ENCODE measurements around the gene FANCC. TPM values are rescaled to one million over a fixed set of nuclear protein-coding genes. Genes with fewer than 3 reads are reported as not detected.
A peak's percentile ranks its signal among the peaks of the same experiment; 100 is the strongest.

Gene FANCC
- polyA plus RNA-seq, 1 of the 3 experiments (the other 2 are of a cell fraction): 3.5 TPM

DNA sequence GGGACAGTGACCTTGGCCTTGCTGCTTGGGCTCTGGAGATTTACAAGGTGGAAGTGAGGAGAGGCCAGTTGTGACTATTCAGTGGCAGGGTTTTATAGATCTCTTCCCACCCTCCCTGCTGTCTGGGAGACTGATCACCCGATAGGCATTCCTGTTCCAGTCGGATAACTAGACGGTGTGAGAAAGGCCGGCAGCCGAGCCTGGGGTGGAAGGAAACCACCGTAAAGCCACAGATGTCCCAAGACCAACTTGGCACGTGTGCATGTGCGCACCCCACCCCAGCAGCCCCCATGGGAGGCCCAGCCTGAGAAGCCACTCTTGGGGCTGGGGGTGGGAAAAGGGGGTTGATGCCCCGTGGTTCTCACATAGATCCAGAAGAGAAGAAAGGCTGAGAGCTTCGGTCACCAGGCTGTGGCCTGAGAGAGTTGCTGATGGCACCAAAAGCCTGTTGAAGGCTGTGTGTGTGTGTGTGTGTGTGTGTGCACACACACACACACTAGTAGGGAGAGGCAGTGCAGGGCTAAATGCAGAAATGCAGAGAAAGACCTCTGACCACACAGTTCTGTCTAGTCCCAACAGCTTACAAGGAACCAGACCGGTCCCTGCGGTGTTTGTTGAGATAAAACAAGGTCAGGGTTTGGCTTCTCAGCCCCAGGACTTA, 225.8 kb downstream of the FANCC start (continued):
- TF ChIP-seq, protein P1, sequence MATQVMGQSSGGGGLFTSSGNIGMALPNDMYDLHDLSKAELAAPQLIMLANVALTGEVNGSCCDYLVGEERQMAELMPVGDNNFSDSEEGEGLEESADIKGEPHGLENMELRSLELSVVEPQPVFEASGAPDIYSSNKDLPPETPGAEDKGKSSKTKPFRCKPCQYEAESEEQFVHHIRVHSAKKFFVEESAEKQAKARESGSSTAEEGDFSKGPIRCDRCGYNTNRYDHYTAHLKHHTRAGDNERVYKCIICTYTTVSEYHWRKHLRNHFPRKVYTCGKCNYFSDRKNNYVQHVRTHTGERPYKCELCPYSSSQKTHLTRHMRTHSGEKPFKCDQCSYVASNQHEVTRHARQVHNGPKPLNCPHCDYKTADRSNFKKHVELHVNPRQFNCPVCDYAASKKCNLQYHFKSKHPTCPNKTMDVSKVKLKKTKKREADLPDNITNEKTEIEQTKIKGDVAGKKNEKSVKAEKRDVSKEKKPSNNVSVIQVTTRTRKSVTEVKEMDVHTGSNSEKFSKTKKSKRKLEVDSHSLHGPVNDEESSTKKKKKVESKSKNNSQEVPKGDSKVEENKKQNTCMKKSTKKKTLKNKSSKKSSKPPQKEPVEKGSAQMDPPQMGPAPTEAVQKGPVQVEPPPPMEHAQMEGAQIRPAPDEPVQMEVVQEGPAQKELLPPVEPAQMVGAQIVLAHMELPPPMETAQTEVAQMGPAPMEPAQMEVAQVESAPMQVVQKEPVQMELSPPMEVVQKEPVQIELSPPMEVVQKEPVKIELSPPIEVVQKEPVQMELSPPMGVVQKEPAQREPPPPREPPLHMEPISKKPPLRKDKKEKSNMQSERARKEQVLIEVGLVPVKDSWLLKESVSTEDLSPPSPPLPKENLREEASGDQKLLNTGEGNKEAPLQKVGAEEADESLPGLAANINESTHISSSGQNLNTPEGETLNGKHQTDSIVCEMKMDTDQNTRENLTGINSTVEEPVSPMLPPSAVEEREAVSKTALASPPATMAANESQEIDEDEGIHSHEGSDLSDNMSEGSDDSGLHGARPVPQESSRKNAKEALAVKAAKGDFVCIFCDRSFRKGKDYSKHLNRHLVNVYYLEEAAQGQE (IDR thresholded peaks at IDR 0.05; ENCODE audit: low read depth, low read length): no peak
- TF ChIP-seq YY1 (IDR thresholded peaks at IDR 0.05; ENCODE audit: low read depth): no peak
- TF ChIP-seq, protein P2, sequence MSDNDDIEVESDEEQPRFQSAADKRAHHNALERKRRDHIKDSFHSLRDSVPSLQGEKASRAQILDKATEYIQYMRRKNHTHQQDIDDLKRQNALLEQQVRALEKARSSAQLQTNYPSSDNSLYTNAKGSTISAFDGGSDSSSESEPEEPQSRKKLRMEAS (IDR thresholded peaks at IDR 0.05; ENCODE audit: low read depth): no peak

- no peaks in the 10 kb centered on the region for H3K27me3 ChIP-seq (ENCODE audit: insufficient read depth)
- DNase-seq: no peak
- no peak overlapping the region for H3K9ac ChIP-seq
- H4K20me1 ChIP-seq (ENCODE audit: insufficient read depth): 0 out of 2 replicates have a peak, but pooled peaks cover 5% of the 10 kb centered on the region
- no peaks in the 10 kb centered on the region for H3F3A ChIP-seq (replicated peaks; ENCODE audit: insufficient read depth)
- no peak overlapping the region for H3K4me2 ChIP-seq
- no peak for TF ChIP-seq USF2 (IDR thresholded peaks at IDR 0.05; ENCODE audit: borderline replicate concordance, low read depth, low read length)
- TF ChIP-seq, protein P3, sequence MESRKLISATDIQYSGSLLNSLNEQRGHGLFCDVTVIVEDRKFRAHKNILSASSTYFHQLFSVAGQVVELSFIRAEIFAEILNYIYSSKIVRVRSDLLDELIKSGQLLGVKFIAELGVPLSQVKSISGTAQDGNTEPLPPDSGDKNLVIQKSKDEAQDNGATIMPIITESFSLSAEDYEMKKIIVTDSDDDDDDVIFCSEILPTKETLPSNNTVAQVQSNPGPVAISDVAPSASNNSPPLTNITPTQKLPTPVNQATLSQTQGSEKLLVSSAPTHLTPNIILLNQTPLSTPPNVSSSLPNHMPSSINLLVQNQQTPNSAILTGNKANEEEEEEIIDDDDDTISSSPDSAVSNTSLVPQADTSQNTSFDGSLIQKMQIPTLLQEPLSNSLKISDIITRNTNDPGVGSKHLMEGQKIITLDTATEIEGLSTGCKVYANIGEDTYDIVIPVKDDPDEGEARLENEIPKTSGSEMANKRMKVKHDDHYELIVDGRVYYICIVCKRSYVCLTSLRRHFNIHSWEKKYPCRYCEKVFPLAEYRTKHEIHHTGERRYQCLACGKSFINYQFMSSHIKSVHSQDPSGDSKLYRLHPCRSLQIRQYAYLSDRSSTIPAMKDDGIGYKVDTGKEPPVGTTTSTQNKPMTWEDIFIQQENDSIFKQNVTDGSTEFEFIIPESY (IDR thresholded peaks at IDR 0.05; ENCODE audit: borderline replicate concordance, low read depth): no peak
- TF ChIP-seq, protein P1 (IDR thresholded peaks at IDR 0.05; ENCODE audit: low read depth, low read length): no peak
- TF ChIP-seq ELF1 (IDR thresholded peaks at IDR 0.05): no peak
- no peak for TF ChIP-seq RAD21 (IDR thresholded peaks at IDR 0.05; ENCODE audit: low read length)
- no peak for TF ChIP-seq TAF1 (IDR thresholded peaks at IDR 0.05; ENCODE audit: borderline replicate concordance, low read depth, low read length)
- H3K36me3 ChIP-seq (replicated peaks in 1 of 2; ENCODE audit: control insufficient read depth in 1 of 2, insufficient read depth in 2 of 2, low read length in 1 of 2): peaks cover 4 to 37% of the 10 kb centered on the region in 2 experiments
- 84% methylated on average over 11 of the region's 14 CpGs for WGBS (ENCODE audit: low lambda C conversion rate)
- H3K4me1 ChIP-seq (ENCODE audit: control insufficient read depth in 1 of 2, insufficient read depth in 2 of 2, low read depth in 1 of 2, low read length in 1 of 2): peaks cover 11 to 85% of the 10 kb centered on the region in 2 experiments; a peak in 3 of 4 replicates
- no peaks in the 10 kb centered on the region for H3K9me3 ChIP-seq
- H3K79me2 ChIP-seq (ENCODE audit: insufficient read depth): no peaks in the 10 kb centered on the region
- ChIA-PET POLR2A (interaction anchor here (1.0 kb wide), 1 partner anchor 30 kb away, joined by 3 read pairs; no protein-coding TSS in a partner anchor), CTCF (interaction anchor here (0.7 to 8.9 kb wide), 3 partner anchors 36 to 224 kb away, joined by 3 to 53 read pairs (median 16); no protein-coding TSS in a partner anchor)
- no peak overlapping the region for H2AFZ ChIP-seq (ENCODE audit: low read depth)
- no peaks in the 10 kb centered on the region for H3K9me2 ChIP-seq
- peak overlapping the region in 1 of 2 experiments; percentile 91; a peak in 2 of 4 replicates for H3K27ac ChIP-seq (ENCODE audit: low read depth in 2 of 2, low read length in 1 of 2)
- H3K4me3 ChIP-seq (ENCODE audit: low read depth in 2 of 2, low read length in 1 of 2): no peak overlapping the region
These were observed 226.5 kb downstream of the FANCC start for GRCh38 chr9:95090871-95091577.
